Activated CD8-positive, alpha-beta memory T cell treated with anti-CD3 and anti-CD28 coated beads, Interleukin-2, amount 10 ng/mL, durations not matched to agents 7 days and 5 days (primary cell): ENCODE data around the gene ARIH2. TPM values are rescaled to one million over a fixed set of nuclear protein-coding genes. Genes with fewer than 3 reads are reported as not detected.
"Not testable (repeated sequence)": the region's sequence is repeated elsewhere in the genome, so short reads cannot be mapped to it uniquely, and the experiment has no call there.

Experiments
- ATAC-seq: fragments of 150-1000 bp; cut with Tn5 transposase; one replicate; pipeline ENCODE4 v1.10.0; 2021; ENCODE audit warnings: moderate library complexity
- CTCF ChIA-PET: fragments of 350-600 bp; sonication (Branson Sonifier 250); formaldehyde crosslinking; loops from one replicate; lab custom pipeline; 2021; ENCODE audit warnings: antibody characterized with exemption; lab: Charles Lee
- DNase-seq: peaks from one replicate; pipeline ENCODE4 v3.0.0-alpha.2; 2020
- H3K27ac Mint-ChIP-seq: one replicate; pipeline ENCODE4 v1.8.0; 2021; ENCODE audit warnings: mild to moderate bottlenecking, mixed read lengths
- H3K27me3 Mint-ChIP-seq: one replicate; pipeline ENCODE4 v1.8.0; 2021; ENCODE audit warnings: mixed read lengths
- H3K36me3 Mint-ChIP-seq: one replicate; pipeline ENCODE4 v1.8.0; 2021; ENCODE audit warnings: mild to moderate bottlenecking, mixed read lengths
- H3K4me1 Mint-ChIP-seq: one replicate; pipeline ENCODE4 v1.8.0; 2021; ENCODE audit warnings: mixed read lengths
- H3K4me3 Mint-ChIP-seq: one replicate; pipeline ENCODE4 v1.8.0; 2021; ENCODE audit warnings: mild to moderate bottlenecking, moderate library complexity, mixed read lengths
- H3K9me3 Mint-ChIP-seq: one replicate; pipeline ENCODE4 v1.8.0; 2022; ENCODE audit warnings: low read depth, mixed read lengths
- total RNA-seq, 2 experiments: library from RNA; stranded (reverse); gene quantifications; one replicate each; pipeline ENCODE4 v1.2.3, GENCODE V29; 2021

Gene ARIH2
- total RNA-seq, 2 experiments from 2014 or later: 118 to 156 TPM

GRCh38 chr3:48899273-48899672 lies 19.4 kb upstream of the ARIH2 start:
- CTCF ChIA-PET: interaction anchor here (0.9 to 3.3 kb wide), 10 partner anchors 9 to 288 kb away, joined by 3 to 31 read pairs (median 4); partner anchors contain the start of genes ARIH2, DALRD3 and NCKIPSD

GRCh38 chr3:48907026-48907425 lies 11.6 kb upstream of the ARIH2 start:
- not testable (repeated sequence) for H3K4me3 Mint-ChIP-seq, H3K27me3 Mint-ChIP-seq, H3K36me3 Mint-ChIP-seq, H3K9me3 Mint-ChIP-seq, H3K4me1 Mint-ChIP-seq, ATAC-seq, H3K27ac Mint-ChIP-seq, DNase-seq
- CTCF ChIA-PET: interaction anchor here (0.8 to 1.3 kb wide), 2 partner anchors 13 to 81 kb away, joined by 3 to 4 read pairs; no protein-coding TSS in a partner anchor

More at GRCh38 chr3:48899273-48899672, 19.4 kb upstream of the ARIH2 start:
- Mint-ChIP-seq H3K36me3 (peaks cover 5% of the 10 kb centered on the region), H3K4me1 (peaks cover 45% of the 10 kb centered on the region), H3K9me3 (no peaks in the 10 kb centered on the region), H3K27me3 (no peaks in the 10 kb centered on the region), H3K27ac (peak overlapping the region; percentile 92), H3K4me3 (peak overlapping the region; percentile 86)
- DNase-seq (peak; percentile 63), ATAC-seq (peak; percentile 34)

- H3K4me1 Mint-ChIP-seq: peaks cover 20% of the 10 kb centered on the region
- CTCF ChIA-PET: interaction anchor here (1.0 to 1.5 kb wide), 2 partner anchors 107 to 229 kb away, joined by 4 to 5 read pairs; partner anchors contain the start of gene NDUFAF3
- ATAC-seq (no peak), DNase-seq (no peak)
- H3K4me3 Mint-ChIP-seq: no peak overlapping the region
- H3K27me3 Mint-ChIP-seq: no peaks in the 10 kb centered on the region
- peak overlapping the region; percentile 69 for H3K27ac Mint-ChIP-seq
- no peaks in the 10 kb centered on the region for H3K9me3 Mint-ChIP-seq
- H3K36me3 Mint-ChIP-seq: peaks cover 7% of the 10 kb centered on the region
These were observed 3.3 kb upstream of the ARIH2 start for GRCh38 chr3:48915296-48915695.

GRCh38 chr3:48919215-48920138 lies 835 bp downstream of the ARIH2 start:
- CTCF ChIA-PET: interaction anchor here (0.6 to 2.7 kb wide), 21 partner anchors 9 to 386 kb away, joined by 3 to 31 read pairs (median 3); partner anchors contain the start of genes IP6K2, NDUFAF3 and SLC25A20
- Mint-ChIP-seq H3K9me3 (no peaks in the 10 kb centered on the region), H3K27ac (peak overlapping the region; percentile 100), H3K27me3 (no peaks in the 10 kb centered on the region), H3K36me3 (peaks cover 18% of the 10 kb centered on the region), H3K4me3 (peak overlapping the region; percentile 85), H3K4me1 (peaks cover 30% of the 10 kb centered on the region)
- ATAC-seq: peak; percentile 37
- peak; percentile 81 for DNase-seq

GRCh38 chr3:48926425-48927392 lies 8.1 kb downstream of the ARIH2 start:
- peak overlapping the region; percentile 21 for H3K4me3 Mint-ChIP-seq

GRCh38 chr3:48927928-48928327 lies 9.3 kb downstream of the ARIH2 start:
- peak; percentile 40 for ATAC-seq
- peak overlapping the region; percentile 79 for H3K27ac Mint-ChIP-seq
- peak overlapping the region; percentile 10 for H3K4me3 Mint-ChIP-seq
- peaks cover 66% of the 10 kb centered on the region for H3K4me1 Mint-ChIP-seq
- no peaks in the 10 kb centered on the region for H3K9me3 Mint-ChIP-seq
- H3K36me3 Mint-ChIP-seq: peaks cover 64% of the 10 kb centered on the region
- no peak for DNase-seq
- CTCF ChIA-PET: interaction anchor here (1.2 to 1.3 kb wide), 4 partner anchors 8 to 162 kb away, joined by 3 to 5 read pairs (median 4); no protein-coding TSS in a partner anchor
- no peaks in the 10 kb centered on the region for H3K27me3 Mint-ChIP-seq

More at GRCh38 chr3:48926425-48927392, 8.1 kb downstream of the ARIH2 start:
- DNase-seq: no peak
- H3K36me3 Mint-ChIP-seq: peaks cover 57% of the 10 kb centered on the region
- H3K27ac Mint-ChIP-seq: peak overlapping the region; percentile 79
- peaks cover 62% of the 10 kb centered on the region for H3K4me1 Mint-ChIP-seq
- no peaks in the 10 kb centered on the region for H3K27me3 Mint-ChIP-seq
- peak; percentile 46 for ATAC-seq
- H3K9me3 Mint-ChIP-seq: no peaks in the 10 kb centered on the region
- CTCF ChIA-PET: interaction anchor here (0.7 to 1.0 kb wide), 2 partner anchors 8 to 103 kb away, joined by 3 read pairs; partner anchors contain the start of gene ARIH2

GRCh38 chr3:48928679-48929078 lies 10.0 kb downstream of the ARIH2 start:
- ATAC-seq (peak; percentile 50), DNase-seq (no peak)
- Mint-ChIP-seq H3K27ac (peak overlapping the region; percentile 79), H3K36me3 (peaks cover 64% of the 10 kb centered on the region), H3K9me3 (no peaks in the 10 kb centered on the region), H3K4me3 (peak overlapping the region; percentile 31), H3K4me1 (peaks cover 66% of the 10 kb centered on the region), H3K27me3 (no peaks in the 10 kb centered on the region)
- CTCF ChIA-PET: interaction anchor here (0.9 to 1.3 kb wide), 5 partner anchors 9 to 163 kb away, joined by 3 to 5 read pairs (median 3); no protein-coding TSS in a partner anchor

GRCh38 chr3:48929358-48930035 lies 10.9 kb downstream of the ARIH2 start:
- no peak overlapping the region for H3K4me3 Mint-ChIP-seq
- H3K4me1 Mint-ChIP-seq: peaks cover 65% of the 10 kb centered on the region
- DNase-seq (no peak), ATAC-seq (no peak)
- CTCF ChIA-PET: interaction anchor here (0.8 to 1.5 kb wide), 5 partner anchors 10 to 32 kb away, joined by 3 to 4 read pairs (median 3); partner anchors contain the start of gene SLC25A20
- no peaks in the 10 kb centered on the region for H3K9me3 Mint-ChIP-seq
- H3K27me3 Mint-ChIP-seq: no peaks in the 10 kb centered on the region
- peak overlapping the region; percentile 63 for H3K27ac Mint-ChIP-seq
- H3K36me3 Mint-ChIP-seq: peaks cover 67% of the 10 kb centered on the region

GRCh38 chr3:48930590-48930989 lies 11.9 kb downstream of the ARIH2 start:
- CTCF ChIA-PET: interaction anchor here (1.2 to 1.5 kb wide), 2 partner anchors 13 to 33 kb away, joined by 3 to 4 read pairs; no protein-coding TSS in a partner anchor
- no peak for ATAC-seq
- Mint-ChIP-seq H3K27ac (no peak overlapping the region), H3K27me3 (no peaks in the 10 kb centered on the region), H3K9me3 (no peaks in the 10 kb centered on the region), H3K36me3 (peaks cover 68% of the 10 kb centered on the region), H3K4me1 (peaks cover 67% of the 10 kb centered on the region), H3K4me3 (no peak overlapping the region)
- DNase-seq: no peak

- no peaks in the 10 kb centered on the region for H3K9me3 Mint-ChIP-seq
- no peak overlapping the region for H3K4me3 Mint-ChIP-seq
These were observed 13.4 kb downstream of the ARIH2 start for GRCh38 chr3:48931944-48932580.

GRCh38 chr3:48934333-48934991 lies 15.8 kb downstream of the ARIH2 start:
- no peak for DNase-seq
- peak overlapping the region; percentile 31 for H3K27ac Mint-ChIP-seq
- H3K9me3 Mint-ChIP-seq: no peaks in the 10 kb centered on the region
- H3K36me3 Mint-ChIP-seq: peaks cover 59% of the 10 kb centered on the region
- H3K4me1 Mint-ChIP-seq: peaks cover 50% of the 10 kb centered on the region
- no peaks in the 10 kb centered on the region for H3K27me3 Mint-ChIP-seq
- CTCF ChIA-PET: interaction anchor here (2.4 kb wide), 1 partner anchor 15 kb away, joined by 9 read pairs; the partner anchor contains the start of gene ARIH2
- ATAC-seq: no peak
- H3K4me3 Mint-ChIP-seq: no peak overlapping the region

More at GRCh38 chr3:48931944-48932580, 13.4 kb downstream of the ARIH2 start:
- Mint-ChIP-seq H3K36me3 (peaks cover 63% of the 10 kb centered on the region), H3K27ac (peak overlapping the region; percentile 64), H3K4me1 (peaks cover 58% of the 10 kb centered on the region), H3K27me3 (no peaks in the 10 kb centered on the region)
- ATAC-seq (peak; percentile 16), DNase-seq (no peak)
- CTCF ChIA-PET: interaction anchor here (0.6 to 1.4 kb wide), 7 partner anchors 12 to 450 kb away, joined by 3 to 4 read pairs (median 3); partner anchors contain the start of gene SLC25A20
